Smooth muscle cell (in vitro differentiated cells): ENCODE measurements around the gene ASCC1. TPM values are rescaled to one million over a fixed set of nuclear protein-coding genes. Genes with fewer than 3 reads are reported as not detected.
"Not testable (repeated sequence)": the region's sequence is repeated elsewhere in the genome, so short reads cannot be mapped to it uniquely, and the experiment has no call there.

Source experiments
- DNase-seq: peaks from one replicate; lab custom pipeline; 2025; ENCODE audit not compliant: unreplicated experiment; lab: John Stamatoyannopoulos, UW
- H2AFZ ChIP-seq: fragments of 200-600 bp; sonication (generic); 2 replicates; pipeline ENCODE4 v1.6.0; 2016; ENCODE audit warnings: antibody characterized with exemption, low read depth, mild to moderate bottlenecking
- H3F3A ChIP-seq: fragments of 200-600 bp; sonication (generic); 2 replicates; pipeline ENCODE4 v1.6.0; 2017; ENCODE audit warnings: antibody characterized with exemption, low read depth
- H3K27ac ChIP-seq: fragments of 200-600 bp; sonication (generic); 2 replicates; pipeline ENCODE4 v1.5.1; 2016; ENCODE audit warnings: low read depth, mild to moderate bottlenecking
- H3K27me3 ChIP-seq: fragments of 200-600 bp; sonication (generic); 2 replicates; pipeline ENCODE4 v1.6.1; 2016; ENCODE audit warnings: low read depth, mild to moderate bottlenecking
- H3K36me3 ChIP-seq: fragments of 200-600 bp; sonication (generic); 2 replicates; pipeline ENCODE4 v1.5.1; 2016; ENCODE audit warnings: low read depth
- H3K4me1 ChIP-seq: fragments of 200-600 bp; sonication (generic); 2 replicates; pipeline ENCODE4 v1.5.1; 2016; ENCODE audit warnings: low read depth
- H3K4me2 ChIP-seq: fragments of 200-600 bp; sonication (generic); 2 replicates; pipeline ENCODE4 v1.6.0; 2016; ENCODE audit warnings: mild to moderate bottlenecking
- H3K4me3 ChIP-seq: fragments of 200-600 bp; sonication (generic); 2 replicates; pipeline ENCODE4 v1.5.1; 2016; ENCODE audit warnings: mild to moderate bottlenecking
- H3K79me2 ChIP-seq: fragments of 200-600 bp; sonication (generic); 2 replicates; pipeline ENCODE4 v1.6.0; 2016; ENCODE audit warnings: low read depth, mild to moderate bottlenecking
- H3K9ac ChIP-seq: fragments of 200-600 bp; sonication (generic); 2 replicates; pipeline ENCODE4 v1.6.0; 2016; ENCODE audit warnings: low read depth
- H3K9me3 ChIP-seq: fragments of 200-600 bp; sonication (generic); replicated peaks from 2 replicates; pipeline ENCODE4 v1.5.1; 2016; ENCODE audit warnings: low read depth
- H4K20me1 ChIP-seq: fragments of 200-600 bp; sonication (generic); 2 replicates; pipeline ENCODE4 v1.6.0; 2016; ENCODE audit warnings: low read depth
- CTCF ChIP-seq: fragments of 200-600 bp; sonication (generic); IDR thresholded peaks from 2 replicates; pipeline ENCODE4 v1.5.1; 2017; ENCODE audit warnings: borderline replicate concordance, mild to moderate bottlenecking, antibody characterized with exemption; ENCODE audit not compliant: insufficient read depth, poor library complexity, severe bottlenecking
- WGBS: methylation state at CpG from one replicate; pipeline ENCODE4 v1.1.7; 2016; ENCODE audit warnings: low lambda C conversion rate; 5-methylcytosine and 5-hydroxymethylcytosine counted together
- polyA plus RNA-seq: library from polyadenylated mRNA; unstranded; fragments of >200 nt; fragmentation: Nextera tagmentation; extraction: Ambion mirVana; gene quantifications from 2 replicates; pipeline ENCODE4 v1.2.1, GENCODE V29; 2016
- total RNA-seq: library from RNA; depleted of rRNA; stranded (reverse); fragments of >200 nt; gene quantifications from 2 replicates; pipeline ENCODE4 v1.2.3, GENCODE V29; 2014

ASCC1 gene
- total and polyA plus RNA-seq, 2 experiments from 2014 or later: 24.0 to 28.1 TPM

GRCh38 chr10:72228318-72228751 lies 12.3 kb upstream of the ASCC1 start:
- no peaks in the 10 kb centered on the region for H4K20me1 ChIP-seq
- H3K9me3 ChIP-seq: no peaks in the 10 kb centered on the region
- no peak overlapping the region for H3K4me2 ChIP-seq
- no peak for DNase-seq
- WGBS: 82% methylated on average over 2 of the region's 2 CpGs
- no peaks in the 10 kb centered on the region for H3K27me3 ChIP-seq
- peaks cover 4% of the 10 kb centered on the region for H3K36me3 ChIP-seq
- H3K4me3 ChIP-seq: no peak overlapping the region
- H3K27ac ChIP-seq: no peak overlapping the region
- H2AFZ ChIP-seq: no peak overlapping the region
- H3K4me1 ChIP-seq: no peaks in the 10 kb centered on the region
- no peak overlapping the region for H3K9ac ChIP-seq
- H3K79me2 ChIP-seq: peaks cover 55% of the 10 kb centered on the region
- TF ChIP-seq CTCF: no peak
- H3F3A ChIP-seq: no peaks in the 10 kb centered on the region

- Histone ChIP-seq H3K79me2 (peaks cover 59% of the 10 kb centered on the region), H3K4me2 (no peak overlapping the region), H3K4me3 (no peak overlapping the region), H3K9me3 (no peaks in the 10 kb centered on the region), H3K27ac (no peak overlapping the region), H3K4me1 (no peaks in the 10 kb centered on the region), H3K36me3 (peaks cover under 1% of the 10 kb centered on the region), H3F3A (no peaks in the 10 kb centered on the region), H2AFZ (no peak overlapping the region), H4K20me1 (no peaks in the 10 kb centered on the region), H3K27me3 (no peaks in the 10 kb centered on the region), H3K9ac (no peak overlapping the region)
- no peak for TF ChIP-seq CTCF
- 92% methylated on average over 6 of the region's 6 CpGs for WGBS
- DNase-seq: no peak
Measured at GRCh38 chr10:72227826-72228225, 11.8 kb upstream of the ASCC1 start.

- H3F3A ChIP-seq: no peaks in the 10 kb centered on the region
- H3K4me3 ChIP-seq: no peak overlapping the region
- no peak for DNase-seq
- no peaks in the 10 kb centered on the region for H4K20me1 ChIP-seq
- H3K4me2 ChIP-seq: no peak overlapping the region
- H2AFZ ChIP-seq: no peak overlapping the region
- H3K27me3 ChIP-seq: no peaks in the 10 kb centered on the region
- no peaks in the 10 kb centered on the region for H3K4me1 ChIP-seq
- 95% methylated on average over 6 of the region's 6 CpGs for WGBS
- no peaks in the 10 kb centered on the region for H3K9me3 ChIP-seq
- no peak overlapping the region for H3K27ac ChIP-seq
- TF ChIP-seq CTCF: no peak
- H3K36me3 ChIP-seq: no peaks in the 10 kb centered on the region
- H3K79me2 ChIP-seq: peaks cover 59% of the 10 kb centered on the region
- no peak overlapping the region for H3K9ac ChIP-seq
Measured at GRCh38 chr10:72226418-72227027, 10.4 kb upstream of the ASCC1 start.

- H3K4me3 ChIP-seq, DNase-seq, H3K36me3 ChIP-seq, H3K27ac ChIP-seq, H2AFZ ChIP-seq, H3K4me2 ChIP-seq, H3K9ac ChIP-seq, H3F3A ChIP-seq, H3K4me1 ChIP-seq, H4K20me1 ChIP-seq, H3K27me3 ChIP-seq, H3K9me3 ChIP-seq: not testable (repeated sequence)
- H3K79me2 ChIP-seq: peaks cover 46% of the 10 kb centered on the region
- WGBS: 97% methylated on average over 6 of the region's 6 CpGs
Measured at GRCh38 chr10:72224191-72224590, 8.1 kb upstream of the ASCC1 start.
